GM19468 (cell line): ENCODE measurements around the gene MYO18A.

Source experiments
- ATAC-seq: cut with Tn5 transposase; IDR thresholded peaks from one replicate; pipeline ENCODE4 v1.9.1; 2021; ENCODE audit warnings: mild to moderate bottlenecking, moderate library complexity, moderate number of reproducible peaks; ENCODE audit not compliant: unreplicated experiment; ENCODE audit errors: extremely low read depth

Gene MYO18A

GRCh38 chr17:29066047-29066446, 114.2 kb downstream of the MYO18A start:
- ATAC-seq, result no peak

GRCh38 chr17:29063992-29064391, 116.2 kb downstream of the MYO18A start:
- ATAC-seq, result no peak

DNA sequence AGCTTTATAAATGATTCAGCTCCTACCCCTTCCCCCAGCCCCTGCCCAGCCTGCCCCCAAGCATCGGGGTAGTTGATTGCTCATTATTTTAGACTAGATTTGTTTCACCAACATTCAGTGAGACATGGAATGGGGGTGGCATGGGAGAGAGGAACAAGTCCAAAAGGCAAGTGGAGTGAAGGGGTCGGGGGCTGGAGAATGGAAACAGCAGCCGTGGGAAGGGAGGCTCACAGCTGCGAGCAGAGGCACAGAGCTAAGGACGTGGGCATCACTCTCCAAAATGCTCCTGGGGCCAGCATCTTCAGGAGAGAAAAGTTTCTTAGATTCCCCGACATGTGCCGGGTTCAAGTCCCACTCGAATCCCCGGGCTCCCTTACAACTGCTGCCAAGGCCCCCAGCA, 118.0 kb downstream of the MYO18A start:
- ATAC-seq, result no peak

- no peak for ATAC-seq
Observed at GRCh38 chr17:29061036-29061435, 119.2 kb downstream of the MYO18A start.

DNA sequence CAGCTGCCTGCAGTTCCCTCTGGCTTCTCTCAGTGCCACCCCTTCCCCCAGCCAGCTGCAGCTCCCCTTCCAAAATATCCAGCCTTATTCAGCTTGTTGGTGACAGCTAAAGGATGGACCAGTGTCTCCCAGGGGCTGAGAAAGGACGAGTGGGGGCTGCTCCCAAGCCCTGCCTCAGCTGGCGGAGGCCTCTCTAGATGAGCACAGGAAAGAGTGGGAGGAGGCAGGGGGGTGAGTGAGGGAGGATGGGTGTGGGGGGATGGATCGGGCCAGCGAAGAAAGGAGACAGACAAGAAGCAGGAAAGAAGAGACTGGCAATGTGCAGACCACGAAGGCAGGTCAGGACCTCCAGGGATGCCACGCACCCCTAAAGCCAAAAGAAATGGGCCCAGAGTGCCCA, 119.7 kb downstream of the MYO18A start:
- ATAC-seq, result no peak

- ATAC-seq, result no peak
Observed at GRCh38 chr17:29059281-29059680, 120.9 kb downstream of the MYO18A start.

DNA sequence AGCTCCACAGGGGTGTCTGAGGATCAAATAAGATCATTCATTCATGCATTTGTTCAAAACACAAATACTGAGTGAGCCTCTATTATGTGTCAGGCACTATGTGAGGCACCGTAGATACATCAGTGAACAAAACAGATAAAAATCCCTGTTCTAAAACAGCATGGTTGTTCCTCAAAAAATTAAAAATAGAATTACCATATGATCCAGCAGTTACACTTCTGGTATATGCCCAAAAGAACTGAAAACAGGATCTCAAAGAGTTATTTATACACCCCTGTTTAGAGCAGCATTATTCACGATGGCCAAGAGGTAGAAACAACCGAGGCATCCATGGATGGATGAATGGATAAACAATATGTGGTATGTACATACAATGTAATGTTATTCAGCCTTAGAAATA, 121.8 kb downstream of the MYO18A start:
- no peak for ATAC-seq

DNA sequence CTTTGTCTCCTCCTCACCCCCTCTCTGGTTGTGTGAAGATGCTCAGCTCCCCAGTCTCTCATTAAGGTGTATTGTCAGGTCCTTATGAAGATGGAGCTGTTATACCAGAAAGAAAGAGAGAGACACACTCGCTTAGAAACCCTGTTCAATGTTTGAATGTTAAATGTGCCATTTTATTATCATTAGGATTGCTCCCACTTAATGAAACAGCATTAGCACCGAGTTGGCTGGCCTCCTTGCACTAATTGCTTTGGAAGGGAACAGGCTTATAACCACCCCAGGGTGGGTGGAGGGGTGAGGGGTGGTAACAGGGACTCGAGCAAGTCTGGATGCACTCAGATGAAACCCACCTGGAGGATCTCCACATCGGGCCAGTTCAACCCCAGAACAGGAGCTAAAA, 122.8 kb downstream of the MYO18A start:
- ATAC-seq, result no peak

- ATAC-seq, result no peak
Observed at GRCh38 chr17:29054835-29055234, 125.4 kb downstream of the MYO18A start.

- no peak for ATAC-seq
Observed at GRCh38 chr17:29051731-29052130, 128.5 kb downstream of the MYO18A start.

DNA sequence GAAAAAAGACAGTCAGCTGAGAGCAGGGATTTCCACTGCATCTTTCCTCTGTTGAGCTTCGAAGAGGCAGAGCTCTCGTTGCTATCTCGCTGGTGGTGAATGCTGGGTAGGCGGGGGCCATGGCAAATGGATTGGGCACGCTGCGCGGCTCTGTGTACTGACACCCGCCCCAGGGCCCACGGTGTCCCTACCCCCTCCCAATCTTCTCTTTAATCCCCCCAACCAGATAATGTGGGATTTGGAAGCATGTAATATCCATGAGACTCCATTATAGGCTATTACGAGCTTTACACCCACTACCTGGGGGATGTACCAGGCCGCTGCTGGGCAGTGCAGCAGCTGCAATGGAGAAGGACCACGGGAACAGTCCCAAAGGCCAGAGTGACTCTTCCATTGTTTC, 129.0 kb downstream of the MYO18A start:
- ATAC-seq, result no peak

- no peak for ATAC-seq
Observed at GRCh38 chr17:29050176-29050575, 130.0 kb downstream of the MYO18A start.

- ATAC-seq, result no peak
Observed at GRCh38 chr17:29049541-29050145, 130.6 kb downstream of the MYO18A start.

- ATAC-seq, result no peak
Observed at GRCh38 chr17:29048440-29049368, 131.5 kb downstream of the MYO18A start.

DNA sequence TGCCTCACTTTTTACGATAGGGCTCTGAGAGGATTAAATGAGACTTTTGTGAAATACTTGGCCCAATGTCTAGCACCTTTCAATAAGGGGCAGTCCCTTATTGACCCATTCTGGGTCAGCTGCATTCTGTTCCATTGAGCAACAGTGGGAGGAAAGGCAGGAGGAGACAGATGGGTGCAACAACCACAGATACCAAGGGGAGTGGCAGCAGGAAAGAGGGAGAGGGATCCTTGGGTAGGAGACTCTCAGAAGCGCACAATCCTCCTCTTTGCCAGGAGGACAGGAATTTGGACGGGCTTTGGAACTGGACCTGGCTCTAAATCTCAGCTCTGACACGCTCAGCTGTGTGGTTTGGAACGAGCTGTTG, 133.7 kb downstream of the MYO18A start:
- ATAC-seq, result no peak

DNA sequence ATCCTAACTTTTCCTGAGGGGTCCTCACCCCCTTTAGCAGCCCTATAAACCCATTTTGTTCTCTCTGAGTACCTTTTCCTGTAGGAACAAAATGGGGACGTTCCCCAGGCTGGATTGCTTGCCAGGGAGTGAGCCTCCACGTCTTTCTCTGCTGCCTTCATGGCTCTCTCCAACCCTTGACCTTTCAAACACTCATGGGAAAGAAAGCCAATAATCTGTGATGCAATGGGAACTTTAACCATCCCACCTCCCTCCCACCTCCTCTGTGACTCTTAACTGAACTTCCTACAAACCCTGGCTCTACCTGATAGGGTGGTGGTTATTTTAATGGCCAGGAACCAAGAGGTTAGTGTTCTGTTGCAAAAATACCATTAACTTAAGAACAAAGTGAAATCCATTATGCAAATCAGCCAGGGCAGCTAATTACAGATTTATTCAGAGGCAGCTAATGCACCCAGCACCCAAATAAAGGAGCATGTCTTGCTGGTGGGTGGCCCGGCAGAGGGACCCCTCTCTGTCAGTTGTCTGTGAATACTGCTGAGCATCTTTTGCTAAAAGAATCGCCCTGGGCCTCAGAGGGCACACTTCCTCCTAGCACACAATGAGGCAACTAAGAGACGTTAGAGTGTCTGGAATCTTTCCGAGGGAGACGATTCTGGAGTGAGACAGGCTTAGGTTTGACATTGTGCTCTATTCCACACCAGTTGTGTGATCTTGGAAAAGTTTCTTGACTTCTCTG, 134.3 kb downstream of the MYO18A start:
- ATAC-seq, result no peak

GRCh38 chr17:29045026-29045425, 135.2 kb downstream of the MYO18A start:
- no peak for ATAC-seq

DNA sequence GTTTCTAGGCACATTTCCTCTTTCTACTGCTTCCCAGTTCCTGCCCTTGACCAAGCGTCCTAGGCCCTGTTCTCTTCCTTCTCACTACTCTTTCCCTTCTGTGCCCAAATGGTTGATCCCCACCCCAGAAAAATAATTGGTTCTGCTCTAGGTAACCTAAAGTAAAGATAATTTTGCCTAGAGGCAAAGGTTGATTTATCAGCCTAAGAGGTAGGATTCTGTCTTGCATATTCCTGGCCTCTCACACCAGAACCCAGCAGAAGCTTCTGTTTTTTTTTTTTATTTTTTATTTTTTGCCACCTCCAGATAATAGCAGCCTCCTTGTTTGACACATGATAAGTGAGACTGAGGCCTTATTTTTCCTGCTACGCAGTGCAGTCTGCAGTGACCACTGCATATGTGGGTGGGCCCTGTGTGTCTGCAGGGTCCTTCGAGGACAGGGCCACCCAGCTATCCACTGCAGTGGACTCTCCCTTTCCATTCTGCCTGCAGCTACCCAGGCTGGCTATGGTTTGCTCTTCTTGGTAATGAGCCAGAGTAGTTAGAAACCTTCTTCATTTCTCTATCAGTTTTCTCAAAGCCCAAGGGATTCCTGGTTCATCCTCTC, 136.6 kb downstream of the MYO18A start:
- ATAC-seq, result no peak

DNA sequence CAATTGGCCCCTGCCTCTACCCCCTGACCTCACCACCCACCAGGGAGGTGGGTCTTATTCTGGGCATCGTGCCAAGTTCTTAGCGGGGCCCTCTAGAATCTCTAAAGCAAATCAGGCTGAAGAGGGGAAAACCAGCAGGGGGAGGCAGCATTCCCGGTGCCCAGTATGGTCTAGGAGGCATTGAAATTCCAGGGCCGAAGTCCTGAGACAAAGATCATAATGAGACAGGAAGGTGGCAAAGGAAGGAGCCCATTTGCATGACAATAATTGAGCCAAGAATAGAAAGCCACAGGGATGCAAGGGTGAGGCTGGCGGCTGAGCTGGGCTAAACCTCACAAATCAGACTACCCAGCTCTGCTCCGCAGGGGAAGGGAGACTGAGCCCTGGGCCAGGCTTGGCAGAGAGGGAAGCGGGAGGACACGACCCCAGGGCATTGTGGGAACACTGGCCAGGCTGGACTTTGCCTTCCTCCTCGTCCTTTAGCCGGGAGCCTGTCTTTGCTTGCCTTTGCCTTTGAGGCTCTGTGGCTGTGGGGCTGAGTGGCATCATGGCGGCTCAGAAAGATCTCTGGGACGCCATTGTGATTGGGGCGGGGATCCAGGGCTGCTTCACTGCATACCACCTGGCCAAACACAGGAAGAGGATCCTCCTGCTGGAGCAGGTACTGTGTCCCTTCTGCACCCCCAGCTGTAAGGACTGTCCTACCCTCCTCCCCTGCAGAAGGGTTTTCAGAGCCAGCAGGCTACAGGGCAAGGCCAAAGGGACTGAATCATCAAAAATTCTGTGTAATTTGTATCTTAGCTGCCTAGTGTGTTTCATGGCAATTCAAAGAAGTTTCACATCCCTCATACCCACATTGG, 137.3 kb downstream of the MYO18A start, which contains the start of gene PIPOX:
PIPOX (plus strand) TSS at position 463 of the 860 bp plus-strand sequence; CDS start at position 548, 85 bp downstream.
- no peak for ATAC-seq
